Astrocyte of the cerebellum (primary cell): ENCODE data around the gene MRPL27.

Experiments used
- DNase-seq: peaks from one replicate; pipeline ENCODE4 v3.0.0-alpha.2; 2011; ENCODE audit warnings: low read depth
- H3K4me3 ChIP-seq: 2 replicates; pipeline ENCODE4 v1.5.1; 2011; ENCODE audit warnings: mild to moderate bottlenecking, low read depth, low read length, moderate library complexity
- CTCF ChIP-seq: IDR thresholded peaks from 2 replicates; pipeline ENCODE4 v1.5.1; 2012; ENCODE audit warnings: low read length, low read depth, moderate library complexity, mild to moderate bottlenecking; ENCODE audit errors: missing control alignments
- in situ Hi-C: cut with HindIII; loops from 2 replicates; pipeline ENCODE4 v1.10.0; 2017; ENCODE audit warnings: low sequenced_read_pairs

The MRPL27 gene

GRCh38 chr17:50328363-50329325 is 44.3 kb downstream of the MRPL27 start:
- DNase-seq: no peak
- TF ChIP-seq CTCF: no peak
- in situ Hi-C loops: no loop called here
- H3K4me3 ChIP-seq: no peak overlapping the region

GRCh38 chr17:50326831-50327364 is 46.1 kb downstream of the MRPL27 start:
- TF ChIP-seq CTCF: no peak
- DNase-seq: no peak
- in situ Hi-C loops: no loop called here
- no peak overlapping the region for H3K4me3 ChIP-seq

GRCh38 chr17:50325906-50326305 is 47.1 kb downstream of the MRPL27 start:
- H3K4me3 ChIP-seq: no peak overlapping the region
- DNase-seq: no peak
- no peak for TF ChIP-seq CTCF
- in situ Hi-C loops: no loop called here

- in situ Hi-C loops: no loop called here
- H3K4me3 ChIP-seq: no peak overlapping the region
- TF ChIP-seq CTCF: no peak
- DNase-seq: no peak
These were observed 49.9 kb downstream of the MRPL27 start for GRCh38 chr17:50323060-50323459.

- in situ Hi-C loops: no loop called here
- no peak overlapping the region for H3K4me3 ChIP-seq
- TF ChIP-seq CTCF: no peak
- no peak for DNase-seq
These were observed 50.7 kb downstream of the MRPL27 start for GRCh38 chr17:50322271-50322670.

GRCh38 chr17:50319306-50320004 is 53.5 kb downstream of the MRPL27 start:
- no peak overlapping the region for H3K4me3 ChIP-seq
- no peak for DNase-seq
- in situ Hi-C loops: no loop called here
- TF ChIP-seq CTCF: no peak
